ENCODE results near the gene ZMAT2. TPM values are rescaled to one million over a fixed set of nuclear protein-coding genes. Genes with fewer than 3 reads are reported as not detected.

The ZMAT2 gene
- total RNA-seq, 2 experiments from 2014 or later: 24.8 to 41.6 TPM

DNA sequence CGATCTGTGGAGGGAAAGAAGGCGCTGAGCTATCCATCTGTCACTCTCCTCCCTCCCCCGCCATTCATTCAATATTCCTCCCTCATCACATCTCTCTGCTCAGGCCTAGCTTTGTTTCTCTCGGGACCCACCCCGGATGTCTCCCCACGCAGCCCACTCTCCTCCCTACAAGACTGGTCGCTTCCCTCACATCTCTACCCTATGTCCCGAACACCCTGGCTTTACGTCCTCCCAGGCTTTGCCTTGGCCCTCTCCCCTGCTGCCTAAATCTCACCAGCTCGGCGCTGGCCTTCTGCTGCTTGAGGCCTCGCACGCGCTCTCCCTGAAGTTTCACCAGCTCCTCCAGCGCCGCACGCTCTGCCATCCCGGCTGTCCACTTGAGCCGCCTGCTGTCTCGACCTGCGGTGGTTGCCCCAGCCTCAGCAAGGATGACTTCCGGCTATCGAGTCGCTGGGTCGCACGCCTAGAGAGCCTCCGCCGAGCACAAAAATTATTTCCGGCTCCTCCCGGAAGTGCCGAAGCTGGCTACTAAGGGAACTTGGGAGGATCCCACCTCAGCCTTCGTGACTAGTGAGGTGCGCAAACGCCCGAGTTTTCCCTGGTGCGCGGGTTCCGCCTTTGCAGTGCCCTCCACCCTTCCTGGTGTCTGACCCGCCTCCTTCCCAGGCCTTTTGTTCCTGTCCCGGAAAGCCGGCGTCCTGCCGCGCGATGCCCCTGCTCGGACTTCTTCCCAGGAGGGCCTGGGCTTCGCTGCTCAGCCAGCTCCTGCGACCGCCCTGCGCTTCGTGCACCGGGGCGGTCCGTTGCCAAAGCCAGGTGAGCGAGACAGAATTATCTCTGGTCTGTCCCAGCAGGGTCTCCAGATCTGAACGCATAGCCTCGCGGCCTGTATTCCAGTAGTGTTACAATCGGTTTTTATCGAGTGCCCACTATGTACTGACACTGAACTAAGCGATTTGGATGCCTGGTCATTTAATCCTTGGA is 9.0 kb upstream of the ZMAT2 start, which contains the start of the genes HARS1 and HARS2:
Gene HARS1 (minus strand): TSS at position 430 of the 984 bp plus-strand sequence. CDS start 66 bp downstream, at position 364.
Gene HARS2 (plus strand): TSS at position 515 of the 984 bp plus-strand sequence. CDS start 194 bp downstream, at position 709.
- peak within 1 kb of the TSS; percentile 88 for H2AFZ ChIP-seq (ENCODE audit: low read length)
- TF ChIP-seq CTCF (conservative IDR thresholded peaks at IDR 0.05; ENCODE audit: low read length) (no peak), EZH2phosphoT487 (IDR thresholded peaks at IDR 0.05; ENCODE audit: borderline replicate concordance, low read depth, low read length) (no peak)
- no peaks in the 10 kb centered on the region for H3K9me3 ChIP-seq (ENCODE audit: low read length)
- DNase-seq (ENCODE audit: low spot score): peak; percentile 92
- H3K9me2 ChIP-seq (ENCODE audit: insufficient read depth, low read length): no peaks in the 10 kb centered on the region
- peak within 1 kb of the TSS; percentile 38 for H3K27ac ChIP-seq (ENCODE audit: low read depth, low read length, poor library complexity, severe bottlenecking)
- H3K4me3 ChIP-seq (ENCODE audit: low read depth, low read length, poor library complexity, severe bottlenecking): peak within 1 kb of the TSS; percentile 86
- H3K4me2 ChIP-seq (ENCODE audit: low read length): peak within 1 kb of the TSS; percentile 97
- peaks cover 35% of the 10 kb centered on the region for H3K79me2 ChIP-seq (ENCODE audit: insufficient read depth, low read depth, low read length)
- H3K4me1 ChIP-seq (ENCODE audit: insufficient read depth, low read length, poor library complexity, severe bottlenecking): peaks cover 17% of the 10 kb centered on the region
- intact Hi-C loops (cut with micrococcal nuclease; ENCODE audit: unreplicated experiment): loop anchor here (1.0 kb wide), 1 partner anchor 27 kb away; the partner anchor contains the start of gene WDR55
- no peaks in the 10 kb centered on the region for H4K20me1 ChIP-seq (ENCODE audit: insufficient read depth, low read length)
- H3K36me3 ChIP-seq (ENCODE audit: insufficient read depth, low read length): peaks cover 56% of the 10 kb centered on the region
- ChIA-PET POLR2A (interaction anchor here (0.6 to 2.4 kb wide), 10 partner anchors 9 to 575 kb away, joined by 3 to 20 read pairs (median 4); partner anchors contain the start of genes IK, NDUFA2 and ZMAT2), CTCF (ENCODE audit: unreplicated experiment) (interaction anchor here (0.5 to 1.0 kb wide), 2 partner anchors 49 to 947 kb away, joined by 3 read pairs; no protein-coding TSS in a partner anchor)
- no TSS peak for BruUV-seq (replicated peaks)

- POLR2A ChIA-PET: interaction anchor here (1.1 kb wide), 1 partner anchor 19 kb away, joined by 3 read pairs; no protein-coding TSS in a partner anchor
- BruUV-seq (replicated peaks): no TSS peak
Observed at GRCh38 chr5:140694276-140694675, 6.0 kb upstream of the ZMAT2 start.

More at GRCh38 chr5:140694276-140694675, 6.0 kb upstream of the ZMAT2 start:
- no peak overlapping the region for H2AFZ ChIP-seq (ENCODE audit: low read length)
- peaks cover 17% of the 10 kb centered on the region for H3K4me1 ChIP-seq (ENCODE audit: insufficient read depth, low read length, poor library complexity, severe bottlenecking)
- H3K79me2 ChIP-seq (ENCODE audit: insufficient read depth, low read depth, low read length): peaks cover 30% of the 10 kb centered on the region; the same call in 1 of the 2 replicates
- no peaks in the 10 kb centered on the region for H3K9me3 ChIP-seq (ENCODE audit: low read length)
- no peak overlapping the region for H3K4me2 ChIP-seq (ENCODE audit: low read length)
- intact Hi-C loops (cut with micrococcal nuclease; ENCODE audit: unreplicated experiment): no loop called here
- no peak overlapping the region for H3K27ac ChIP-seq (ENCODE audit: low read depth, low read length, poor library complexity, severe bottlenecking)
- H3K4me3 ChIP-seq (ENCODE audit: low read depth, low read length, poor library complexity, severe bottlenecking): no peak overlapping the region
- H3K9me2 ChIP-seq (ENCODE audit: insufficient read depth, low read length): no peaks in the 10 kb centered on the region
- H4K20me1 ChIP-seq (ENCODE audit: insufficient read depth, low read length): no peaks in the 10 kb centered on the region
- TF ChIP-seq EZH2phosphoT487 (IDR thresholded peaks at IDR 0.05; ENCODE audit: borderline replicate concordance, low read depth, low read length) (no peak), CTCF (conservative IDR thresholded peaks at IDR 0.05; ENCODE audit: low read length) (no peak)
- DNase-seq (ENCODE audit: low spot score): no peak
- H3K36me3 ChIP-seq (ENCODE audit: insufficient read depth, low read length): peaks cover 62% of the 10 kb centered on the region
- CTCF ChIA-PET (ENCODE audit: unreplicated experiment): interaction anchor here (0.5 kb wide), 1 partner anchor 130 kb away, joined by 3 read pairs; no protein-coding TSS in a partner anchor
